DND-41 (cell line): ENCODE measurements around the gene SLC35F3.

ENCODE experiments used
- EZH2 ChIP-seq: IDR thresholded peaks from 3 replicates; pipeline ENCODE4 v1.6.1; 2012; ENCODE audit warnings: borderline replicate concordance, low read depth, mild to moderate bottlenecking, moderate library complexity, low read length, inconsistent platforms; ENCODE audit not compliant: severe bottlenecking
- TF ChIP-seq, protein P1 (sequence below): IDR thresholded peaks from 2 replicates; pipeline ENCODE4 v1.5.1; 2012; ENCODE audit warnings: borderline replicate concordance, low read length, moderate library complexity, mild to moderate bottlenecking; ENCODE audit not compliant: poor library complexity, severe bottlenecking; ENCODE audit errors: extremely low read depth

DNA sequence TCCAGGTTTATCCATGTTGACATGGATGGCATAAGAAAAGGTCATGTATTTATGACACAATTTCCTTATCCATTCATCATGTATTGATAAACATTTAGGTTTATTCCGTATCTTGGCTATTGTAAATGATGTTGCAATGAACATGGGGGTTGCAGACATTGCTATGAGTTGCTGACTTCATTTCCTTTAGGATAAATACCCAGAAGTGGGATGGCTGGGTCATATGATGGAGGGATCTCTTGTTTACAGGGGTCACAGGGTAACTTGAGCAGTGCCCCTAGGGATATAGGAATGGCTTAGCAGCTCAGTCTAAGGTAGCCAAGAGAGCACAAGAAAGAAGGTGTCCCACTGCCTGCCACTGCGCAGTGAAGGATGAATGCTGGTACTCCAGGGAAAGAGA is 239.2 kb downstream of the SLC35F3 start:
- TF ChIP-seq EZH2, result no peak
- TF ChIP-seq, protein P1, sequence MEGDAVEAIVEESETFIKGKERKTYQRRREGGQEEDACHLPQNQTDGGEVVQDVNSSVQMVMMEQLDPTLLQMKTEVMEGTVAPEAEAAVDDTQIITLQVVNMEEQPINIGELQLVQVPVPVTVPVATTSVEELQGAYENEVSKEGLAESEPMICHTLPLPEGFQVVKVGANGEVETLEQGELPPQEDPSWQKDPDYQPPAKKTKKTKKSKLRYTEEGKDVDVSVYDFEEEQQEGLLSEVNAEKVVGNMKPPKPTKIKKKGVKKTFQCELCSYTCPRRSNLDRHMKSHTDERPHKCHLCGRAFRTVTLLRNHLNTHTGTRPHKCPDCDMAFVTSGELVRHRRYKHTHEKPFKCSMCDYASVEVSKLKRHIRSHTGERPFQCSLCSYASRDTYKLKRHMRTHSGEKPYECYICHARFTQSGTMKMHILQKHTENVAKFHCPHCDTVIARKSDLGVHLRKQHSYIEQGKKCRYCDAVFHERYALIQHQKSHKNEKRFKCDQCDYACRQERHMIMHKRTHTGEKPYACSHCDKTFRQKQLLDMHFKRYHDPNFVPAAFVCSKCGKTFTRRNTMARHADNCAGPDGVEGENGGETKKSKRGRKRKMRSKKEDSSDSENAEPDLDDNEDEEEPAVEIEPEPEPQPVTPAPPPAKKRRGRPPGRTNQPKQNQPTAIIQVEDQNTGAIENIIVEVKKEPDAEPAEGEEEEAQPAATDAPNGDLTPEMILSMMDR, result no peak
